Endothelial cell of umbilical vein (primary cell): ENCODE results near the gene IDH3A. TPM values are rescaled to one million over a fixed set of nuclear protein-coding genes. Genes with fewer than 3 reads are reported as not detected.

ENCODE experiments used
- BruUV-seq: library from RNA; stranded (reverse); fragments of 400-500 nt; replicated peaks from 2 replicates; lab custom pipeline; 2021; lab: Mats Ljungman, UMichigan
- CTCF ChIA-PET: fragments of 300-600, 350-600 bp; sonication (Branson Sonifier 250); formaldehyde crosslinking; loops from one replicate; lab custom pipeline; 2021; ENCODE audit warnings: antibody characterized with exemption, inconsistent platforms; lab: Charles Lee
- POLR2A ChIA-PET: fragments of 300-600, 350-600 bp; sonication (Branson Sonifier 250); formaldehyde crosslinking; loops from one replicate; lab custom pipeline; 2021; ENCODE audit warnings: antibody characterized with exemption, inconsistent platforms; lab: Charles Lee
- DNase-seq: peaks from one replicate; pipeline ENCODE4 v3.0.0-alpha.2; 2011; ENCODE audit warnings: low read depth, low spot score
- FAIRE-seq: peaks from 2 replicates; lab custom pipeline; 2011; peaks lifted over from hg19 to GRCh38; lab: Jason Lieb, UNC
- H2AFZ ChIP-seq: 2 replicates; pipeline ENCODE4 v1.6.0; 2012; ENCODE audit warnings: low read depth, low read length, control low read depth, inconsistent platforms
- H3K27ac ChIP-seq: 2 replicates; pipeline ENCODE4 v1.5.1; 2011; ENCODE audit warnings: low read depth, mild to moderate bottlenecking, control low read depth, low read length, moderate library complexity; ENCODE audit not compliant: insufficient read depth
- H3K27me3 ChIP-seq, 2 experiments: 2 replicates each; pipeline versions ENCODE4 v1.6.0 to v1.6.1; 2011; ENCODE audit warnings: low read length in 2 of 2, mixed read lengths in 1 of 2; ENCODE audit not compliant: control insufficient read depth in 2 of 2, insufficient read depth in 2 of 2
- H3K36me3 ChIP-seq, 2 experiments: 2 replicates in 1 of 2; 3 replicates in 1 of 2; pipeline ENCODE4 v1.5.1; 2011; ENCODE audit warnings: low read length in 2 of 2, mild to moderate bottlenecking in 1 of 2, moderate library complexity in 1 of 2; ENCODE audit not compliant: control insufficient read depth in 2 of 2, insufficient read depth in 2 of 2; ENCODE audit errors: extremely low read depth in 1 of 2
- H3K4me1 ChIP-seq: 3 replicates; pipeline ENCODE4 v1.5.1; 2011; ENCODE audit warnings: mild to moderate bottlenecking, low read length; ENCODE audit not compliant: control insufficient read depth, insufficient read depth; ENCODE audit errors: extremely low read depth
- H3K4me2 ChIP-seq: 2 replicates; pipeline ENCODE4 v1.6.1; 2011; ENCODE audit warnings: low read length, control low read depth, mixed read lengths; ENCODE audit not compliant: insufficient read depth
- H3K4me3 ChIP-seq, 3 experiments: fragments of 200-600 bp in 1 of 3; sonication (generic), shearing (Covaris generic) in 1 of 3; replicated peaks in 1 of 3; 2 replicates each; pipeline ENCODE4 v1.5.1; 2011 to 2016; ENCODE audit warnings: control low read depth in 3 of 3, low read length in 3 of 3, mild to moderate bottlenecking in 2 of 3, inconsistent platforms in 1 of 3, low read depth in 1 of 3, moderate library complexity in 1 of 3; ENCODE audit not compliant: insufficient read depth in 1 of 3
- H3K79me2 ChIP-seq: 2 replicates; pipeline ENCODE4 v1.6.0; 2012; ENCODE audit warnings: low read length, inconsistent platforms; ENCODE audit not compliant: control insufficient read depth, insufficient read depth
- H3K9ac ChIP-seq: replicated peaks from 2 replicates; pipeline ENCODE3; 2011; ENCODE audit warnings: low read length, control low read depth; ENCODE audit not compliant: insufficient read depth; ENCODE audit errors: extremely low read depth
- H3K9me1 ChIP-seq: replicated peaks from 3 replicates; pipeline ENCODE4 v1.6.0; 2011; ENCODE audit warnings: mild to moderate bottlenecking, low read length; ENCODE audit not compliant: control insufficient read depth, insufficient read depth; ENCODE audit errors: extremely low read depth
- H3K9me3 ChIP-seq: replicated peaks from 2 replicates; pipeline ENCODE4 v1.5.1; 2012; ENCODE audit warnings: low read length, inconsistent platforms; ENCODE audit not compliant: control insufficient read depth, insufficient read depth
- H4K20me1 ChIP-seq: replicated peaks from 2 replicates; pipeline ENCODE3; 2011; ENCODE audit warnings: mild to moderate bottlenecking, low read length; ENCODE audit not compliant: control insufficient read depth, insufficient read depth; ENCODE audit errors: extremely low read depth
- CTCF ChIP-seq, 2 donors: IDR thresholded peaks; 1 replicate in 1 of 2; 2 replicates in 1 of 2; pipeline ENCODE4 v1.5.1; 2011; ENCODE audit warnings: low read length in 2 of 2, mild to moderate bottlenecking in 2 of 2, moderate library complexity in 2 of 2, control low read depth in 1 of 2, inconsistent platforms in 1 of 2, low read depth in 1 of 2; ENCODE audit not compliant: insufficient read depth in 1 of 2; ENCODE audit errors: extremely low read depth in 1 of 2
- JUN ChIP-seq: IDR thresholded peaks from 2 replicates; pipeline ENCODE4 v1.6.1; 2011; ENCODE audit warnings: borderline replicate concordance, low read depth; ENCODE audit not compliant: insufficient read length, insufficient read depth
- MYC ChIP-seq: IDR thresholded peaks from one replicate; pipeline ENCODE4 v1.6.1; 2011; ENCODE audit warnings: mild to moderate bottlenecking, low read depth, low read length
- POLR2AphosphoS5 ChIP-seq: IDR thresholded peaks from 2 replicates; pipeline ENCODE4 v1.6.1; 2012; ENCODE audit warnings: low read depth, mild to moderate bottlenecking, control low read depth, low read length, moderate library complexity; ENCODE audit not compliant: insufficient read depth
- dilution Hi-C: fragments of 300-500 bp; cut with MboI; formaldehyde crosslinking; loops from one replicate; pipeline ENCODE4 v1.15.0; 2019; ENCODE audit warnings: low sequenced_read_pairs; ENCODE audit not compliant: extremely low pct_ligation_motif_present
- intact Hi-C: fragments of 100-400 bp; cut with micrococcal nuclease; formaldehyde crosslinking; loops from one replicate; pipeline ENCODE4 v1.10.0; 2022
- polyA plus RNA-seq, 4 experiments: library from polyadenylated mRNA; depleted of rRNA in 3 of 4; stranded (reverse) in 3 of 4; unstranded in 1 of 4; fragments of >200 nt; gene quantifications; 2 replicates each; pipeline versions ENCODE4 v1.2.1 to v1.2.3, GENCODE V29; 2011 to 2012; ENCODE audit warnings: missing spikeins in 1 of 4
- total RNA-seq: library from RNA; stranded (reverse); gene quantifications from 2 replicates; pipeline ENCODE4 v1.2.3, GENCODE V29; 2021

The IDH3A gene
- total and polyA plus RNA-seq, 2 donors (not counting 3 experiments of a cell fraction or from before 2014, with no cell fraction given) = 35.5 to 63.9 TPM

- Histone ChIP-seq H3K9me3 (no peaks in the 10 kb centered on the region), H2AFZ (no peak overlapping the region), H3K9ac (no peak overlapping the region), H3K27me3 (no peaks in the 10 kb centered on the region), H3K36me3 (no peaks in the 10 kb centered on the region), H3K79me2 (no peaks in the 10 kb centered on the region), H3K4me2 (no peak overlapping the region), H3K4me3 (no peak overlapping the region), H3K4me1 (peaks cover 5% of the 10 kb centered on the region), H3K27ac (no peak overlapping the region), H3K9me1 (no peaks in the 10 kb centered on the region), H4K20me1 (no peaks in the 10 kb centered on the region)
- ChIA-PET POLR2A (no interaction called here), CTCF (interaction anchor here (0.9 to 1.9 kb wide), 2 partner anchors 13 to 14 kb away, joined by 3 to 4 read pairs; no protein-coding TSS in a partner anchor)
- FAIRE-seq = no peak
- DNase-seq = no peak
- TF ChIP-seq JUN = no peak
- TF ChIP-seq CTCF (IDR thresholded peaks at IDR 0.05; ENCODE audit: extremely low read depth in 1 of 2, insufficient read depth in 1 of 2, low read depth in 1 of 2, low read length in 2 of 2) = no peak
- dilution Hi-C loops = no loop called here
- BruUV-seq = no TSS peak
- intact Hi-C loops = no loop called here
These were observed 59.9 kb downstream of the IDH3A start for GRCh38 chr15:78208887-78209645.

- Histone ChIP-seq H3K9ac (no peak overlapping the region), H3K9me1 (no peaks in the 10 kb centered on the region), H2AFZ (no peak overlapping the region), H4K20me1 (no peaks in the 10 kb centered on the region), H3K4me3 (no peak overlapping the region), H3K9me3 (no peaks in the 10 kb centered on the region), H3K79me2 (no peaks in the 10 kb centered on the region), H3K4me1 (peaks cover 5% of the 10 kb centered on the region), H3K27ac (no peak overlapping the region), H3K4me2 (no peak overlapping the region), H3K27me3 (no peaks in the 10 kb centered on the region), H3K36me3 (no peaks in the 10 kb centered on the region)
- DNase-seq = no peak
- POLR2A ChIA-PET = no interaction called here
- dilution Hi-C loops = no loop called here
- FAIRE-seq = no peak
- intact Hi-C loops = no loop called here
- TF ChIP-seq POLR2AphosphoS5 (no peak), MYC (no peak)
- CTCF ChIA-PET = interaction anchor here (1.9 kb wide), 1 partner anchor 15 kb away, joined by 4 read pairs; no protein-coding TSS in a partner anchor
- BruUV-seq = no TSS peak
These were observed 60.6 kb downstream of the IDH3A start for GRCh38 chr15:78209646-78210348.
